OCI-LY3 (cell line): ENCODE results near the gene ERC2.

Experiments
- EZH2phosphoT487 ChIP-seq: fragments of 200-600 bp; shearing (Covaris generic); IDR thresholded peaks from 2 replicates; pipeline ENCODE4 v1.6.1; 2018; ENCODE audit warnings: antibody characterized with exemption, mixed run types, low read depth
- TF ChIP-seq, protein P1 (sequence below): fragments of 200-600, 300-600 bp; sonication (generic); IDR thresholded peaks from 2 replicates; pipeline ENCODE4 v1.5.1; 2014; ENCODE audit warnings: antibody characterized with exemption, low read length, low read depth

GRCh38 chr3:55501905-55502304 lies 966.4 kb downstream of the ERC2 start:
- TF ChIP-seq, protein P1, sequence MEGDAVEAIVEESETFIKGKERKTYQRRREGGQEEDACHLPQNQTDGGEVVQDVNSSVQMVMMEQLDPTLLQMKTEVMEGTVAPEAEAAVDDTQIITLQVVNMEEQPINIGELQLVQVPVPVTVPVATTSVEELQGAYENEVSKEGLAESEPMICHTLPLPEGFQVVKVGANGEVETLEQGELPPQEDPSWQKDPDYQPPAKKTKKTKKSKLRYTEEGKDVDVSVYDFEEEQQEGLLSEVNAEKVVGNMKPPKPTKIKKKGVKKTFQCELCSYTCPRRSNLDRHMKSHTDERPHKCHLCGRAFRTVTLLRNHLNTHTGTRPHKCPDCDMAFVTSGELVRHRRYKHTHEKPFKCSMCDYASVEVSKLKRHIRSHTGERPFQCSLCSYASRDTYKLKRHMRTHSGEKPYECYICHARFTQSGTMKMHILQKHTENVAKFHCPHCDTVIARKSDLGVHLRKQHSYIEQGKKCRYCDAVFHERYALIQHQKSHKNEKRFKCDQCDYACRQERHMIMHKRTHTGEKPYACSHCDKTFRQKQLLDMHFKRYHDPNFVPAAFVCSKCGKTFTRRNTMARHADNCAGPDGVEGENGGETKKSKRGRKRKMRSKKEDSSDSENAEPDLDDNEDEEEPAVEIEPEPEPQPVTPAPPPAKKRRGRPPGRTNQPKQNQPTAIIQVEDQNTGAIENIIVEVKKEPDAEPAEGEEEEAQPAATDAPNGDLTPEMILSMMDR: no peak
- no peak for TF ChIP-seq EZH2phosphoT487
